HFF-Myc (cell line): Measurements from ENCODE around the gene ACOX1.
A peak's percentile ranks its signal among the peaks of the same experiment; 100 is the strongest.

Source experiments
- DNase-seq: peaks from one replicate; pipeline ENCODE4 v3.0.0-alpha.2; 2011; ENCODE audit warnings: low read depth; ENCODE audit errors: extremely low read depth
- H3K4me3 ChIP-seq: replicated peaks from 2 replicates; pipeline ENCODE4 v1.5.1; 2011; ENCODE audit warnings: low read depth, mild to moderate bottlenecking, control low read depth, low read length
- TF ChIP-seq, protein P1 (sequence below): IDR thresholded peaks from 2 replicates; pipeline ENCODE4 v1.5.1; 2012; ENCODE audit warnings: mild to moderate bottlenecking, low read depth, low read length, control low read depth; ENCODE audit errors: missing control alignments

ACOX1 gene

DNA sequence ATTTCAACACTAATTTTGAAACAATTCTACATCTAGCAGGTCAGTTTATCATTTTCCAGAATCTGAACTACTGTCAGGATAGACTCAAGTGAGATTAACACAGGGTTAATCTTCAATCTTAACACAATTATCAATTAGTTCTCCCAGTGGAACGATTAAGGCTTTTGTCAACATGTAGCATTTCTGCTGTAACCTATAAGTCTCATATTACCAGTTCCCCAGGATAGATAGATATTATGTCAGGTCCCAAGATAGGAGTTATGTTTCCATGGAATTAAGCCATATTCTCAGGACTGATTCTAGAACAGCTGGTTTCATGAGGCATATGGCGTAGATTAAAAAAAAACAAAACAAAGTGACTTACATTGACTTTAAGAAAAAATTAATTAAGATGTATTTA is 33.8 kb downstream of the ACOX1 start:
- DNase-seq: no peak
- H3K4me3 ChIP-seq: no peak overlapping the region
- TF ChIP-seq, protein P1, sequence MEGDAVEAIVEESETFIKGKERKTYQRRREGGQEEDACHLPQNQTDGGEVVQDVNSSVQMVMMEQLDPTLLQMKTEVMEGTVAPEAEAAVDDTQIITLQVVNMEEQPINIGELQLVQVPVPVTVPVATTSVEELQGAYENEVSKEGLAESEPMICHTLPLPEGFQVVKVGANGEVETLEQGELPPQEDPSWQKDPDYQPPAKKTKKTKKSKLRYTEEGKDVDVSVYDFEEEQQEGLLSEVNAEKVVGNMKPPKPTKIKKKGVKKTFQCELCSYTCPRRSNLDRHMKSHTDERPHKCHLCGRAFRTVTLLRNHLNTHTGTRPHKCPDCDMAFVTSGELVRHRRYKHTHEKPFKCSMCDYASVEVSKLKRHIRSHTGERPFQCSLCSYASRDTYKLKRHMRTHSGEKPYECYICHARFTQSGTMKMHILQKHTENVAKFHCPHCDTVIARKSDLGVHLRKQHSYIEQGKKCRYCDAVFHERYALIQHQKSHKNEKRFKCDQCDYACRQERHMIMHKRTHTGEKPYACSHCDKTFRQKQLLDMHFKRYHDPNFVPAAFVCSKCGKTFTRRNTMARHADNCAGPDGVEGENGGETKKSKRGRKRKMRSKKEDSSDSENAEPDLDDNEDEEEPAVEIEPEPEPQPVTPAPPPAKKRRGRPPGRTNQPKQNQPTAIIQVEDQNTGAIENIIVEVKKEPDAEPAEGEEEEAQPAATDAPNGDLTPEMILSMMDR: no peak

DNA sequence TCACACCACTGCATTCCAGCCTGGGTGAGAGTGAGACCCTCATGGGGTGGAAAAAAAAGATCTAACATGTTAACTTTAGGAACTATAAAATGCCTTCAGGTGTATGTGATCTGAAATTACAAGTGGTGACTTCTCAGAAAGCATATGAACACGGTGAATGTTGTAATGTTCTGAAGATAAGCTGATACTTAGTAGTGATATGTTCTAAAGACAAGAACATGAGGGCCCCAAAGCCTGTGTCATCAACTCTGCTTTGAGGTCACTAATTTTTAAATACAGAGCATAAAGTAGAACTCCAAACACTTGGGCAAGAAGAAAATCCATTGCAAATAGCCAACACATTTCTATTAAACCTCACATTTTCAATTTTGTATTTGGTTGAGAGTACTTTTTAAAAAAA is 35.5 kb downstream of the ACOX1 start:
- TF ChIP-seq, protein P1: no peak
- DNase-seq: no peak
- H3K4me3 ChIP-seq: no peak overlapping the region

DNA sequence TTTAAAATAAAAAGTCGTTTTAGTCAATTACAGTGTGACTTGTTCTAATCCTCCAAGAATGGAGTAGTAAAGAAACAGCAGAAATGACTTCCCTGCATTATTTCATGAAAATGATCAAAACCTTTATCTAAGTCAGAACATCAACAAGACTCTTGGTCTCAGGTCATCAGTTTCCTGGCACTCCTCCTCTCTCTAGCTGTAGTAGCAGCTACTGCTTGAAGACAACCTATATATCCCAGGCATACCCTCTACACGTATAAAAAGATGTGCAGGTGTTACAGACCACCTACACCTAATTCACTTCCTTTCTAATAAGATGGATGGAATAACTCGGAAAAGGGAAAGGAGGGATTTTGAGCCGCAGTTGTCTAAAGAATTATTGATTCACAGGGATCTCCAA is 36.5 kb downstream of the ACOX1 start:
- no peak for DNase-seq
- no peak overlapping the region for H3K4me3 ChIP-seq
- TF ChIP-seq, protein P1: no peak

DNA sequence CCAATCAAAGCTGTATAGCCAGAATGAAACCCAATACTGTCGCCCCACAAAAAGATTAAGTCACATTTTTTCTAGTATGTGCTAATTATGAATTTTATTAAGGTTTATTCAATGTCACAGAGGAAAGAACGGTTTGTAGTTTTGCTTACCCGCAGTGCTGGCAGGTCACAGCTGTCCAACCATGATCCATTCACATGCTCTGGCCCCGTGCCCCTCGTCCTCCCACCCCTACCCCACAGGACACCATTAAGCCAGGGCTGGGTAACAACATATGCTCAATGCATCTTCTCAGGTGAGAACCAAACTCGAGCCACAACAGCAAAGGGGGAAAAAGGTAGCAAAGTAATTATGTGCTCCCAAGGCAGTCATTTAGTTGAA is 37.5 kb downstream of the ACOX1 start:
- DNase-seq: no peak
- TF ChIP-seq, protein P1: no peak
- peak overlapping the region; percentile 88 for H3K4me3 ChIP-seq

DNA sequence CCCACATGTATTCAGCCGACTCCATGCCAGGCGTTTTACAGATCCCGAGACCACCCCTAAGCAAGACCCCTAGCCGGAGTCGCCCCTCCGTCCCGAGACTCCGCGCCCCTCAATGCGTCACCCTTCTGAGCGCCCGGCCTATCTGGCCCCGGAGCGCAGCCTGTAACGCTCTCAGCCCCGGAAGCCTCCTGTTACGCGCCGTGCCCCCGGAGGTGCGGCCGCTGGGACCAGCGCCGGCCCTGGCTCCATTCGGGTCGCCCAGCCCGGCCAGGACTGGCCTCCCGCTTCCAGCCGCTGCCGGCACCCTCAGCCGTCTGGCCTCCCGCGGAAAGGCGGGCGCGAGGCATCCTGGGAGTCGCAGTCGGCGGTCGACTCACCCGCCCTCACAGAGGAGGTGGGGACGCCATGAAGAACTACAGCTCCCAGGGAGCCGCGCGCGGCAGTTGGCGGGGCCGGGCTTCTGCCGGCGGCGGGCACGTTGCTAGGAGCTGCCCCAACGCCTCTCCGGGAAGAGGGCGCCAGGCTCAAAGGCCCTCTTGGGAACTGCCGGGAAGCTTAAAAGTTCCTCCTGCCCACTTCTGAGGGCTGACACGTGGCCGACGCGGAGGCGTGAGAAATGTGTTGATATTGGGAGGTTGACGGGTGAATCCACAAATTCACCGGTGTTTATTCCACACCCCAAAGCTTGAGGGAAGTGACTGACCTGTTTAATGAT is 38.1 kb downstream of the ACOX1 start, which contains the start of gene FBF1:
FBF1 (minus strand) TSS at position 316 of the 715 bp plus-strand sequence. CDS start 2,893 bp downstream, outside the sequence.
- TF ChIP-seq, protein P1: no peak

DNA sequence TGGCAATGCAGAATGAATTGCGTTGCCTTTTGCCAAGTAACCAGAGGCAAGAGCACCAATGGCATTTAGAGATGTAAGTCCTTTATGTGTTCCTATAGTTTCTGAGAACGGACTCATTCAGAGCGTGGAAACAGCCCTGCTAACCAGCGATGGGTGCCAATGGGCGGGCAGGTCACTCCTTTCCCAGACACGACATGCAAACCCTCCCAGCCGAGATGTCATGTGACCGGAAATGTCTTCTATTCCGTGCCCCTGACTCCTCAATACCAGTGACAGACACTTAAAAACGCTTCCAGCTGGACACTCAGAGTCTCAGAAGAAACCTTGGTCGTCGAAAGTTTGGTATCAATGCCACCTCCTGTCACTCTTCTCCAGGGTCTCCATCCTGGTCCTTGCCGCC is 41.3 kb downstream of the ACOX1 start:
- no peak for DNase-seq
- H3K4me3 ChIP-seq: no peak overlapping the region
- TF ChIP-seq, protein P1: no peak

More for the DNA sequence above, 38.1 kb downstream of the ACOX1 start, which contains the start of gene FBF1:
- H3K4me3 ChIP-seq: peak within 1 kb of the TSS; percentile 88
- DNase-seq: peak; percentile 58
